OCI-LY3 (cell line): Measurements from ENCODE around the gene R3HDM4.

Source experiments
- H2AFZ ChIP-seq: fragments of 200-600, 300-600 bp; shearing (Covaris generic); 2 replicates; pipeline ENCODE4 v1.6.0; 2014; ENCODE audit warnings: antibody characterized with exemption, low read depth, low read length
- H3K27ac ChIP-seq: fragments of 200-600, 300-600 bp; sonication (generic); 2 replicates; pipeline ENCODE4 v1.5.1; 2014; ENCODE audit warnings: mild to moderate bottlenecking, low read length, moderate library complexity, mixed read lengths
- H3K27me3 ChIP-seq: fragments of 200-600, 300-600 bp; sonication (generic); 2 replicates; pipeline ENCODE4 v1.6.1; 2014; ENCODE audit warnings: low read depth, low read length, mixed read lengths
- H3K36me3 ChIP-seq: fragments of 200-600, 300-600 bp; sonication (generic); replicated peaks from 2 replicates; pipeline ENCODE3; 2014; ENCODE audit warnings: low read depth, low read length, mixed read lengths
- H3K4me1 ChIP-seq: fragments of 300-600, 200-600 bp; sonication (generic); 2 replicates; pipeline ENCODE4 v1.6.1; 2014; ENCODE audit warnings: low read length, mixed read lengths
- H3K4me2 ChIP-seq: fragments of 200-600, 300-600 bp; sonication (generic); 2 replicates; pipeline ENCODE4 v1.6.1; 2014; ENCODE audit warnings: low read length, mixed read lengths
- H3K4me3 ChIP-seq: fragments of 300-600, 200-600 bp; sonication (generic); 2 replicates; pipeline ENCODE4 v1.5.1; 2014; ENCODE audit warnings: antibody characterized with exemption, mild to moderate bottlenecking, low read length, moderate library complexity
- H3K79me2 ChIP-seq: fragments of 300-600, 200-600 bp; shearing (Covaris generic); 2 replicates; pipeline ENCODE4 v1.6.1; 2014; ENCODE audit warnings: mild to moderate bottlenecking, low read length, mixed read lengths
- H3K9ac ChIP-seq: fragments of 300-600, 200-600 bp; shearing (Covaris generic); 2 replicates; pipeline ENCODE4 v1.6.0; 2014; ENCODE audit warnings: mild to moderate bottlenecking, low read length, moderate library complexity
- H3K9me3 ChIP-seq: fragments of 200-600, 300-600 bp; shearing (Covaris generic); 2 replicates; pipeline ENCODE4 v1.6.1; 2014; ENCODE audit warnings: low read length, mixed read lengths; ENCODE audit not compliant: insufficient read depth
- H4K20me1 ChIP-seq: fragments of 200-600, 300-600 bp; sonication (generic); 2 replicates; pipeline ENCODE4 v1.6.1; 2016; ENCODE audit warnings: low read length, mixed read lengths; ENCODE audit not compliant: insufficient read depth
- CTCF ChIP-seq: fragments of 200-600, 300-600 bp; sonication (generic); IDR thresholded peaks from 2 replicates; pipeline ENCODE4 v1.5.1; 2014; ENCODE audit warnings: antibody characterized with exemption, low read length, low read depth
- EZH2phosphoT487 ChIP-seq: fragments of 200-600 bp; shearing (Covaris generic); IDR thresholded peaks from 2 replicates; pipeline ENCODE4 v1.6.1; 2018; ENCODE audit warnings: antibody characterized with exemption, mixed run types, low read depth

The R3HDM4 gene

GRCh38 chr19:944663-945241 is 31.7 kb upstream of the R3HDM4 start:
- Histone ChIP-seq H3K27me3 (no peaks in the 10 kb centered on the region), H3K9me3 (no peaks in the 10 kb centered on the region), H3K27ac (no peak overlapping the region), H4K20me1 (peaks cover 29% of the 10 kb centered on the region), H3K9ac (no peak overlapping the region), H3K79me2 (peaks cover 67% of the 10 kb centered on the region), H3K36me3 (peaks cover 36% of the 10 kb centered on the region), H3K4me1 (peaks cover 57% of the 10 kb centered on the region), H3K4me3 (no peak overlapping the region), H2AFZ (no peak overlapping the region), H3K4me2 (no peak overlapping the region)
- TF ChIP-seq EZH2phosphoT487, result no peak
- TF ChIP-seq CTCF, result no peak

- Histone ChIP-seq H2AFZ (no peak overlapping the region), H3K27ac (no peak overlapping the region), H3K4me3 (no peak overlapping the region), H3K9me3 (no peaks in the 10 kb centered on the region), H3K4me2 (no peak overlapping the region), H3K27me3 (no peaks in the 10 kb centered on the region), H3K4me1 (peaks cover 57% of the 10 kb centered on the region), H3K79me2 (peaks cover 73% of the 10 kb centered on the region), H3K36me3 (peaks cover 42% of the 10 kb centered on the region), H4K20me1 (peaks cover 33% of the 10 kb centered on the region), H3K9ac (no peak overlapping the region)
- no peak for TF ChIP-seq EZH2phosphoT487
- no peak for TF ChIP-seq CTCF
Observed at GRCh38 chr19:944171-944567, 31.1 kb upstream of the R3HDM4 start.

- H3K9me3 ChIP-seq, result no peaks in the 10 kb centered on the region
- peaks cover 42% of the 10 kb centered on the region for H3K36me3 ChIP-seq
- TF ChIP-seq CTCF, result no peak
- TF ChIP-seq EZH2phosphoT487, result no peak
- no peak overlapping the region for H3K4me3 ChIP-seq
- peaks cover 72% of the 10 kb centered on the region for H3K79me2 ChIP-seq
- no peak overlapping the region for H3K9ac ChIP-seq
- no peaks in the 10 kb centered on the region for H3K27me3 ChIP-seq
- H4K20me1 ChIP-seq, result peaks cover 33% of the 10 kb centered on the region
- H3K27ac ChIP-seq, result no peak overlapping the region
- H3K4me2 ChIP-seq, result no peak overlapping the region
- no peak overlapping the region for H2AFZ ChIP-seq
- H3K4me1 ChIP-seq, result peaks cover 51% of the 10 kb centered on the region
Observed at GRCh38 chr19:943551-944170, 30.6 kb upstream of the R3HDM4 start.

- H4K20me1 ChIP-seq, result peaks cover 43% of the 10 kb centered on the region
- H3K9ac ChIP-seq, result no peak overlapping the region
- H3K27me3 ChIP-seq, result no peaks in the 10 kb centered on the region
- H3K27ac ChIP-seq, result no peak overlapping the region
- TF ChIP-seq CTCF, result no peak
- no peak for TF ChIP-seq EZH2phosphoT487
- H3K4me1 ChIP-seq, result peaks cover 50% of the 10 kb centered on the region
- H3K9me3 ChIP-seq, result peaks cover 2% of the 10 kb centered on the region; the same call in 1 of the 2 replicates
- peaks cover 47% of the 10 kb centered on the region for H3K36me3 ChIP-seq
- no peak overlapping the region for H3K4me2 ChIP-seq
- peaks cover 78% of the 10 kb centered on the region for H3K79me2 ChIP-seq
- H3K4me3 ChIP-seq, result no peak overlapping the region
- H2AFZ ChIP-seq, result no peak overlapping the region
Observed at GRCh38 chr19:942133-942645, 29.2 kb upstream of the R3HDM4 start.
